GM19193 (cell line): ENCODE data around the gene APBA2.

Experiments used
- POLR2A ChIP-seq: IDR thresholded peaks from 4 replicates; pipeline ENCODE4 v1.6.1; 2011; ENCODE audit not compliant: insufficient read depth, insufficient read length; ENCODE audit errors: extremely low read depth

The APBA2 gene

GRCh38 chr15:28884151-28884940, 1.4 kb upstream of the APBA2 start:
- TF ChIP-seq POLR2A, result no peak

DNA sequence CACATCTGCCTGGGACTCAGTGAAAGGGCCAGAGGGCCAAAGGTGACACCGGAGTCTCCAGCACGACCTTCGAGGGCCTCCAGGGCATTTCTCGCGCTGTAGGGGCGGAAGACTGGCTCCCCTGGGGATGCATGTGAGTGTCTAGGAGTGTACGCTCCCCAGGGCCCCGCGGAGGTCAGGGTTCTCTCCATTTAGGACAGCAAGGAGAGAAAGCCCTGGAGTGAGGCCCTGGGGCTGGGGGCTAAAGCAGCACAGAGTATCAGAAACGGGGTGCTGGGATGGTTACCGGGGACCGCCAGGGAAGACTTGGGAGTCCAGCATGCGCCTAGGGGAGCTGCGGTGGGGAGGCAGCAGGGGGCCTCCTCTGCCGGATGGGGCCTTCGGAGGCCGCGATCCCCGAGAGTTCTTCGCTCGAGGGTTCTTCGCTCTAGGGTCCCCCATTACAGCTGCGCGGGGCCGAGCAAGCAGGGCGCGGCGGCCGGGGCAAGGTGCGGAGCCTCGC, 595 bp upstream of the APBA2 start:
- no peak for TF ChIP-seq POLR2A

DNA sequence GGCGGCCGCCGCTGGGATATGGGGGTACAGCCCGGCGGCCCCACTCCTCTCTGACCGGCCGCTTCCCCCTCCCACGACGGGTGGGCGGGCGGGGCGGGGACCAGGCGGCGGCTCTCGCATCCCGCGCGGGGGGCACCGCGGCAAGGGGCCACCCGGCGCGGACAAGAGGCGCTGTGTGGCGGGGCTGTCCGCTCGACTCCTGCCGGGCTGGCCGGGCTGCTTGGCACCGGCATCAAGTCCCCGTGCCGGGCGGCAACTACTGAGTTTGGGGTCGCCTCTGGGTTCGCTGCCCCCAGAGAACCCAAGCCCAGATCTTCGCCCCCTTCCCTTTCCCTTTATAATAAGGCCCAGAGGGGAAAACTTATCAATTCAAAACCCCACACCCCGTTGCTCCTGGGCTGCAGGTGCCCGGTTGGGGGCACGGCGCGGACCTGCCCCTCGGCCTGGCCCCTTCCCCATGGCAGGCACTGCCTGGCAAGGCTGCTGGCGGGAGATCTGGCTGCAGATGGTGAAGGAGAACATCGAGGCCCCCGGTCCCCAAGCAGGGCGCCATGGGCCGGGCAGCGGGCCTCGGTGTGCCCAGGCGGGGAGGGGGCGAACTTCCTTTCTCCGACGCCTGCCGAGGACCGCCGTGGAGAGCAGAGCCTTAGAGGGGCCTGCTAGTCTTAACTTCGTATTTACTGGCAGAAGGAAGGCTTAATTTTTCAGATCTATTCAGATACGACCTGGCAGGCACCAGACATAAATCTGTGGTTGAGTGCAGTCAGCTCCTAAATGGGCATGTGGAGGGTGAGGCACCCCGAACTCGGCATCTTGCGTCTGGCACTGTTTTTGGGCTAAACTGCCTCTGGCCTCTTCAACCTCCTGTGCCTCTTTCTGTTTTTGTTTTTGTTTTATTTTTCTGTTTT, 911 bp downstream of the APBA2 start:
- TF ChIP-seq POLR2A, result no peak

DNA sequence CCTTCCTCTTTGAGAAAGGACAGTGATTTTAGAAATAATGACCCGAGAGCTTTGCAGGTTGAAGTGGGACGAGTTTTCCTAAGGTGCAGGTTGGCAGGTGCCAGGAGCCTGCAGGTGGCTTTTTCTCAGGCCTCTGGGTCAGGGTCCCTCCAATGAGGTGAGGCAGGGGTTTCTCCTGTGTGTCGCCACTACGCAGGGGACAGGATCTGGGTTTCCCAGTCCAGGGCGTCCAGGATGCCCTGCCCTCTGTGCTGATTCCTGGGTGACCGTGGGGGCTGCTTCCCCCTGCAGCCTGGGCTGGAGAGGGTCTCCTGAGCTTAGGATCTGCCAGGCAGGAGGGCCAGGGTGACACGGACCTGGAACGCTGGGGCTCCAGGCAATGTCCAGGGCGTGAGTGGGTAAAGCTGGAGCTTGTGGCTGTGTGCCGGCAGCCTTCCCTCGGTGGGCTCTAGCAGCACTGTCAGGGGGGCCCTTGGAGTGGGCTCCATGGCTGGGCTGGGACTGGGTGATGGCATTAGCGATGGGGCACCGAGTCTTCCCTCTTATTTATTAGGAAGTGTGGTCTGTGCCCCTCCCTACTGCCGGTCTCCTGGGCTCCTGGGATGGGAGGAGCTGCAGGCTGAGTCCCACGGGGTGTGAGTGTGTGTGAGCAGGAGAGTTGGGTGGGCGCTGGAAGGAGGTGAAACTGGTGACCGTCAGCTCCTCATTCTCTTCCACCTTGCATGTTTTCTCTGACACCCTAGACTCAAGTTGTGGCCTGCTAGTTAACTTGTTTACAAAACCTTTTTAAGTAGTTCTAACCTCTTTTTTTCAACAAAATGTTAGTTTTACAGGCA, 1.8 kb downstream of the APBA2 start:
- TF ChIP-seq POLR2A, result no peak

DNA sequence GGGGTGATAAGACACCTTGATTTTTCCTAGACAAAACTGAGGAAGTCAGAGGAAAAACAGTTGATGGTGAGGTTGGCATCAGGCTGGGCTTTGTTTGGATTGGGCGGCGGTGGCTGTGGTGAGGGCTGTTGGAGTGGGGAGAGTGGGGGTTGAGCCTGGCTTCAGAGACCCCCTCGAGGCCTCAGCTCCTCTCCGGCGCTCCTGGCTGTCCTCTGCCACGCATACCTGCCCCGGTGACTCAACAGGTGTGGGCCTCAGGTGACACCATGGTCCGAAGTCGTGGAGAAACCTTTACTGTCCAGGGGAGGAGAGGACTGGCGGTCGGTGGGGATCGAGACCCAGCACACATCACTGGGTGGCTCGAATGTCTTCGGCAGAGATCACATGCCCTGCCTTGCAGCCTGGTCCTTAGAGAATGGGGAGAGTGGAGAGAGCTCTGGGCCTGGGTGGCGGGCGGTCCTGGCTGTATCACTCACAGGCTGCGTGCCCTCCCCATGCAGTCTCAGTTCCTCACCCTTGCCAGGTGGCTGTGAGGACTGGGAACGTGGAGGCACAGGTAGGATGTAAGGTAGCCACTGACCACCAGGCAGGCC, 2.6 kb downstream of the APBA2 start:
- TF ChIP-seq POLR2A, result no peak

- TF ChIP-seq POLR2A, result no peak
These were observed 3.1 kb downstream of the APBA2 start for GRCh38 chr15:28888900-28889299.

GRCh38 chr15:28889346-28889745, 3.6 kb downstream of the APBA2 start:
- TF ChIP-seq POLR2A, result no peak

- TF ChIP-seq POLR2A, result no peak
These were observed 5.1 kb downstream of the APBA2 start for GRCh38 chr15:28890711-28891495.

DNA sequence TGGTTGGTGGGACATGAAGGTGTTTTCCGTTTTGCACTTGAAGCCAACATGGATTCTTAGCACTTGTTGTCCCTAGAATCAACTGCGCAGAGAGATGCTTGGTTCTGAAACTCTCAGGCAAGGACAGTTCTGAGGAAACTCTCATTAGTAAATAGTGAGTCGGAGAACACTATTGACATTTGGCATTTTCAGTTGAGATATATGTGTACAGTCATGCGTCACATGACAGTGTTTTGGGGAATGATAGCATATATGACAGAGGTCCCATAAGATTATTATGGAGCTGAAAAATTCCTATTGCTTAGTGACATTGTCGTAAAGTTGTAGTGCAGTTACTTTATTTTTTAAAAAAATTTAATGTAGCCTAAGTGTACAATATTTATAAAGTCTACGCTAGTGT, 5.8 kb downstream of the APBA2 start:
- no peak for TF ChIP-seq POLR2A

GRCh38 chr15:28892789-28893610, 7.2 kb downstream of the APBA2 start:
- no peak for TF ChIP-seq POLR2A

GRCh38 chr15:28894631-28895030, 8.9 kb downstream of the APBA2 start:
- TF ChIP-seq POLR2A, result no peak

DNA sequence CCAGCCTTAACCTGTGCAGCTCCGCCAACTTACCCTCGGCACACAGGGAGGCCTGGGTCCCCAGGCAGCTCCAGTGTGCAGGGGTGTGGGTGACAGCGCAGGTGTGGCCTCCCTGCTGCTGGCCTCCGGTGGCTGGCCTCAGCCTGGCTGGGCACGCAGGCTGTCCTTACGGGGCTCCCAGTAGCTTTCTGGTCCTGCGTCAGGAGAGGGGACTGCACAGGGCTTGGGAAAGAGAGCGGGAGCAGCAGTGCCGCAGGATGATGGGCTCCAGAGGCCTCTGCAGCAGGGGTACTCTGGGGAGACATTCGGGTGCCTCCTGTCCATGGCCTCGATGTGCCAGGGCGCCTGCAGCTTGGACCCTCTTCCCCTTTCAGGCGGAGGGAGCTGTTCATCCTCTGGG, 9.4 kb downstream of the APBA2 start:
- no peak for TF ChIP-seq POLR2A

- no peak for TF ChIP-seq POLR2A
These were observed 9.8 kb downstream of the APBA2 start for GRCh38 chr15:28895566-28895965.
